Measurements from ENCODE around the gene ALOX15B.
"Not testable (repeated sequence)": the region's sequence is repeated elsewhere in the genome, so short reads cannot be mapped to it uniquely, and the experiment has no call there.

Gene ALOX15B

GRCh38 chr17:8063761-8064534 is 25.1 kb downstream of the ALOX15B start:
- no peak for DNase-seq

- no peak for DNase-seq
These were observed 25.7 kb downstream of the ALOX15B start for GRCh38 chr17:8064561-8065019.

GRCh38 chr17:8066841-8067775 is 28.2 kb downstream of the ALOX15B start:
- no peak for DNase-seq

- no peak for DNase-seq
These were observed 28.9 kb downstream of the ALOX15B start for GRCh38 chr17:8067806-8068205.

- DNase-seq, result no peak
These were observed 30.1 kb downstream of the ALOX15B start for GRCh38 chr17:8068736-8069586.

- no peak for DNase-seq
These were observed 30.7 kb downstream of the ALOX15B start for GRCh38 chr17:8069587-8069860.

DNA sequence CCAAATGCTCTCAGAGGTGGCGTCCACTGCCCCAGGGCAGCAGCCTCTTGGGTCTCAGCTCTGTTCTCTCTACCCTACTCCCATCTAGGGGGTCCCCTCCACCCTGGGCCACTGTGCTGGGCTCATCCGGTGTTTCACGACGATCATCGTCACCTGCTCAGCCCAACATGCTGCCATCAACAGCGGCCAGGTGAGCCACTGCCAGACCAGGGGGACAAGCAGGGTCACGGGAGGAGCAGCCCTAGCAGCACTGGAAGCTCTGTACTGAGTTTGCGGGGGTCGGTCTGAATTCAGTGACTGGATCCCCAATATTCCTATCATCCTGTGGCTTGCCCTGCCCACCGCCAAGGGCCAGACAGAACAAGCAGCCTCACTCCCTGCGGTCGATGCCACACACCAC is 32.6 kb downstream of the ALOX15B start:
- no peak for DNase-seq

GRCh38 chr17:8072341-8072728 is 33.5 kb downstream of the ALOX15B start:
- DNase-seq, result no peak

DNA sequence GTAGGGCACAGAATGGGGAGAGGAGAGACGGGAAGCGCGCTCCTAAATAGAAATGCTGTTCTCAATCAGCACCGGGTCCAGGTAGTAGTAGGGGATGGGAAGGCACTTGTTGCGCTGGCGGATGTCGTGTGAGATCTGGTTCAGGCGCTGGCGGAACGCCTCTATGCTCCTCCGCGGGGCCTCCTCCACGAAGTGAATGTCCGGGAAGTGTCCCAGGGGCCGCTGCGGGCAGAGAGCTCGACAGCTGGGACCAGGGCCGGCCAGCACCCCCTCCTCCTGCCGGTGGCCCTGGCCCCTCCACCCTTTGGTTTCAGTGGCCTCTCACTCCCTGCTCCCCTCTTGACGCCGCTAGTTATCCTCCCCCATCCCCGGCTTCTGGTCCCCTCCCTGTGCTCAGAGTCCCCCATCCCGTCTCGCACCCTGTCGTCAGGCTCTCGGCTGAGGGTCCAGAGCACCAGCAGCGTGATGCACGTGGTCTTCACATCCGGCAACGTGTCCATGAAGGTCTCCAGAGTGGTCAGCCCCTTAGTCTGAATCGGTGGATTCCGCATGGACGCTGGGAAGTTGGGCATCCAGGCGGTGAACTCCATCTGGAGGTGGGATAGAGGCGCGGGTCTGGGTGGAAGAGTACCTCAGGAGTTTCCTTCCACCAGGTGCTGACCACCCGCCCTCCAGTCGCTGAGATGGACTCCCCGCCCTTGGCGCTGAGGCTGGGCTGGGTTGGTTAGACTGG is 34.0 kb downstream of the ALOX15B start:
- no peak for DNase-seq

- DNase-seq, result no peak
These were observed 35.0 kb downstream of the ALOX15B start for GRCh38 chr17:8073627-8074484.

DNA sequence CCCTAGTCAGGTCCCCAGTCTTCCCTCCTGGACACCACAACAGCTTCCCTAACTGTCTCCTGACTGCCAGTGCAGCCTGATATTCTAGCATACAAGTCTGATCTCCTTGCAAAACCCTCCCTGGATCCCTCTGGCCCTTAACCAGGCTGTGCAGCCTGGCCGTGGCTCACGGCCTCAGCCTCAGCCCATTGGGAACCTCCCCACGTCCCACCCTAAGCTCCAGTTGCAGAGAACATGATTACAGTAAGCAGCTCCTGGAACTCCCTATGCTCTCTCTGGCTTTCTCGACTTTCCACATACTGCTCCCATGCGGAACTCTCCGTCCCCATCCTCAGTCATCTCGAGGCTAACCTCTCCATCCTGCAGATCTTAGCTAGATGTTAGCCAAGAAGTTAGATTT is 35.7 kb downstream of the ALOX15B start:
- no peak for DNase-seq

DNA sequence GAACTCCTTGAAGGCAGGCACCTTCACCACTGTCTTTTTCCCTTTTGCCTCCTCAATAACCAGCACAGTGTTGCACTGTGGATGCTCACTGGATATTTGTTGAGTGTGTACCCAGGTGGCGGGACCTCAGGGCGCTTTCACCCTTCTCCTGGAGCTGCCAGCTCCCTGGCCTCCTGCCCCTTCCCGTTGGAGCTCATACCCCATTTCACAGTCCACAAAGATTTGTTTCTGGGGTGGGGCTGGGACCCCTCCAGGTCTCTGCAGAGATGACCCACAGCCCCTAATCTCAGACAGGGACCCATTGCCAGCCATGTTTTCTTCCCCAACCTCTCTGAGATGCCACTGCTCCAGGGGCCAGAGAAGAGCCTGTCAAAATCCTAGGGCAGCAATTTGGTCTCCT is 36.2 kb downstream of the ALOX15B start:
- DNase-seq, result no peak

DNA sequence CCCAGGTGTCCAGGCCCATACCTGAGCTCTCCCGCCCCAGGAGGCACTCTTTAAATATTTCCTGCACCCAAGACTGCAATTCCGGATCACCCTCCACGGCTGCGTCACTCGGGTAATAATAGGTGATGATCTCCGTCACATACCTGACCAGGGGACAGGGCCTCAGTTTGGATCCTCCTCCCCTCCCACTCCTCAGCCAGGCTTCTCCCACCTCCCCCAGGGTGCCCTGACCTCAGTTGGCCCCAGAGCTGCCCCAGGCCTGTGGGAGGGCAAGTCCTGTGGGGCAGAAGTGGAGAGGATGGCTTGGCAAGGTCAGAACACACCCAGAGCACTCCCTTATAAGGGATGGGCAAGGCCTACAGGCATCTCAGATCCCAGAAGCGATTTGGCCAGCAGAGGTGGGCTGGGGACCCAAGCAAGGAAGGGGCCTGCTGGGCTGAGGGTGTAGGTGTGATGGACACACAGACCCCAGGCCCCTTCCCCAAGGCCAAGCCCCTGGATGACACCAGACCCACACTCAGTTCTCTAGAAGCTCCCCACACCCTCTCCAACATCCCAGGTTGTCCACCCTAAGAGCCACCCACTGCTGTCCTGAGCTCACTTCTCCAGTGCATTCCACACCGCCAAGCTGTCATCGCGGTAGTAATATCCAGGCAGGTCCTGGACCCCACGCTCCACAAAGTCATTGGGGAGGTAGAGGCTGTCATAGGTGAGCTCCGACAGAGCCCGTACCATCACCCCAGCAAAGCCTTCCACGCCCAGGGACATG is 36.9 kb downstream of the ALOX15B start:
- no peak for DNase-seq

DNA sequence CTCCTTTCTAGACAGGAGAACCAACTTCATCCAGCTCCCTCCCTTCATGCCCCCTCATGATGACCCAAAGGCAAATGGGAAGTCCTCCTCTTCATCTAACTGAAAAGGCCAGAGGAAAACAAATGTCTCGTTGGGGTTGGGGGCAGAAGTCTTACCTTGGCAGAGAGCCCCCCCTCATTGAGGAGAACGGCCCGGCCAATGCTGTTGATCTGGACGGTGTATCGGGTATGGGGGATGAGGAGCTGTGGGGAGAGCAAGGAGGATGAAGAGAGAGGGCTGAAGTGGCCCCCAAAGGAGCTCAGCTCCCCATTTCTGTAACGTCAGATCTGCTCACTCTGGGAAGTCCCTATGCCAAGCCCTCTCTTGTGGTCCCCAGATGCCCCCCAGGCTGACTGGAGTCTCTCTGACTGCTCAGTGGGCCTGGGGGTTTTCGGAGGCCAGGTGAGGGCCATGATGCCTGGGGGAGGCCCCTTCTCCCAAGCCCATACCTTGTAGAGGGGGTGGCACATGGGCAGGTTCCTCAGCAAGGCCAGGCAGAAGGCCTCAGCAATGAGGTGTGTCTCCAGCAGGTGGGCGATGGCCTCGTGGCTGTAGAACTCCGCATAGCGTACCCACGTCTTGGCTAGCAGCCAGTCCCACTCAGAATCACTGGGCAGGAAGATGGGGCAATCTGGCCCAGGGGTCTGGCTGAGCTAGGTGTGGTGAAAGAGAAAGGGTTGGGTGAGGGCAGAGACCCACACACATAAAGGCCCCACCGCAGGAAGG is 37.8 kb downstream of the ALOX15B start:
- DNase-seq, result no peak

- DNase-seq, result not testable (repeated sequence)
These were observed 39.1 kb downstream of the ALOX15B start for GRCh38 chr17:8077939-8078338.

DNA sequence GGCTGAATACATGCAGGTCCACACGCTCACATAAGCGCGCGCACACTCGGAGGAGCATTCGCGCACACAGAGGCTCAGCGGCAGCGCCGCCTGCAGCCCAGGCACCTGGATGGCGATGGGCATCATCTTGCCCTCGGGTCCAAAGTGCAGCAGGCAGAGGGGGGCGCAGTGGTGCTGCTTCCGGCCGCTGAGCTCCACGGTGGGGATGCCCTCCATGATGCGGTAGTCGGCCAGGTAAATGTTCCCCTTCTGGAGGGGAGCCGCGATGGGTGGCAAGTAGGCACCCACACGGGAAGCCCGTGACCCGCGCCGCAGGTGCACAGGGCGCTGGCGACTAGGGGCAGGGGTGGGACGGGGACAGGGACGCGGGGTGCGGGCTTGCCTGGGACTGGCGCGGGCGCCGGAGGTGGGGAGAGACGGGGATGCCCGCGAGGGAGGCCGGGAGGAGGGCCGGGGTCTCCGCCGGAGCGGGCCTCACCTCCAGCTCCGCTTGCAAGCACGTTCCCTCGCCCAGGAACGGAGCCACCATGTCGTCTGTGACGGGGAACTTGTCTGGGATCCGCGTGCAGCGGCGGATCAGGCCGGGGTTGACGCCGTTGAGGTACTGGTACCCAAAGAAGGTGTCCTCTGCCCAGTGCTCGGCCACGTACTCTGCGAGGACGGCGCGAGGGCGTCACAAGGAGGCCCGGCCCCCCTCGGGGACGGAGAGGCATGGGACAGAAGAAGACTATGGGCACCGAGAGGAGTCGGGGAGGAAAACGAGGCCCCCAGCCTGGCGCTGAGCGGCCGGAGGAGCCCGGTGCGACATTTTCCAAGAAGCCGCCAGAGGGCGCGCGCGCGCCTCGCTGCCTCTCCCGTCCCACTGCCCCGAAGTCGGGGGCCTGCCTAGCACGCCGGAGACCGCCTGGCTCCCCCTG is 40.7 kb downstream of the ALOX15B start:
- peak in 1 of 2 experiments; percentile 18 for DNase-seq

DNA sequence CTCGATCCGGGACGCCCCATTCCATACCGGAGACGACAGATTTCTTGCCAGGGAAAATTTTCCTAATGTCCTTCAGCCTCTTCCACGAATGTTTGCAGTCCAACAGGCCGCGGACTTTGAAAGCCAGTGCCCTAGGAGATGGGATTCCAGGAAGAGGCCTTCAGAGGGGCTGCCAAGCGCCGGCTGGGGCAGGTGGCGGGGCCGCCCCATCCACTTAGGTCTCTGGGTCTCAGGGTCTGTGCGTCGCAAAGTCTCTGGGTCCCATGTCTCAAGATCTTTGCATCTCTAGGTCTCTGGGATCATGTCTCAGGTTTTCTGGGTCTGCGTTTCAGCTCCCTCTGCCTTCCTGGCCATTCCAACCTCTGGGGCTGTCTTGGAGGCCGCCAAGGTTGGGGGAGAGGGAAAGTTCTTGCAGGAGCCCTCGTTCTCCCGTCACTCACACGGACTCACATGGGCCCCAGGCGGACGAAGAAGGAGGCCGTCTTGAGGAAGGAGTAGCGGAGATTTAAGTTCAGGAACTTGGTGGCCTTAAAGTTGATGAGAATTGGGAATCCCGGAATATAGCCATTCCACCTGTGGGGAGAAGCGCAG is 41.4 kb downstream of the ALOX15B start:
- DNase-seq, result no peak

DNA sequence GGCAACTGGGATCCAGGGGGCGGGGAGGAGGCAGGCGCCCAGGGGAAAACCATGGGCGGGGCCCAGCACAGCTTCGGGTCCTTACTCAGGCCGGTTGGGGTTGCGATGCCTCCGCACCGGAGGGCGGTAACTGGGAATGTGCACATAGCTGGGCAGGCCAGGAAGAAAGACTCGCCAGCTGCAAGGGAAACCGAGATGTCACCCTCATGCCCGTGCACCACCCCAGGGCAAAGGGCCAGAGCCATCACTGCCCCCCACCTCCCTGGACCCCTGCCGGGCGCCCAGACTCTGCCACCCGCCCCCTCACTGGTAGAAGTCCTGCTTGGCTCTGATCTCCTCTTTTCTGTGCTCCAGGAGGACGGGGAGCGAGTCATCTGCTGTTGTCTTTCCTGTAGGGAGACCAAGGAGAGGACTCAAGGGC is 42.0 kb downstream of the ALOX15B start:
- DNase-seq, result no peak

Measured in NCI-H187 (cell line).